Measurements from ENCODE around the gene ATP5ME.

Gene ATP5ME

GRCh38 chr4:663438-664428 is 10.3 kb downstream of the ATP5ME start:
- TF ChIP-seq RARB (CRISPR knock-in tag; IDR thresholded peaks at IDR 0.05) (no peak), PATZ1 (CRISPR knock-in tag; IDR thresholded peaks at IDR 0.05; ENCODE audit: borderline replicate concordance) (no peak), ZNF70 (CRISPR knock-in tag; IDR thresholded peaks at IDR 0.05) (peak; percentile 77), ISL1 (CRISPR knock-in tag; IDR thresholded peaks at IDR 0.05) (no peak), CSDC2 (CRISPR knock-in tag; IDR thresholded peaks at IDR 0.05) (no peak), POU6F1 (CRISPR knock-in tag; IDR thresholded peaks at IDR 0.05; ENCODE audit: borderline replicate concordance, low read depth) (no peak), ZNF8 (CRISPR knock-in tag; IDR thresholded peaks at IDR 0.05) (no peak), TOX (CRISPR knock-in tag; IDR thresholded peaks at IDR 0.05; ENCODE audit: borderline replicate concordance) (no peak), ZFP30 (CRISPR knock-in tag; IDR thresholded peaks at IDR 0.05) (no peak)

GRCh38 chr4:663046-663437 is 11.0 kb downstream of the ATP5ME start:
- no peak for TF ChIP-seq TCF4 (CRISPR knock-in tag; IDR thresholded peaks at IDR 0.05; ENCODE audit: borderline replicate concordance)
- TF ChIP-seq ZNF565 (CRISPR knock-in tag; conservative IDR thresholded peaks at IDR 0.05; ENCODE audit: low read depth): no peak
- TF ChIP-seq OSR1 (CRISPR knock-in tag; IDR thresholded peaks at IDR 0.05): no peak
- TF ChIP-seq ARNTL (CRISPR knock-in tag; IDR thresholded peaks at IDR 0.05; ENCODE audit: borderline replicate concordance, low read depth): no peak
- no peak for TF ChIP-seq ZFP3 (CRISPR knock-in tag; IDR thresholded peaks at IDR 0.05)
- no peak for TF ChIP-seq CSRNP3 (CRISPR knock-in tag; IDR thresholded peaks at IDR 0.05)
- TF ChIP-seq ISL1 (CRISPR knock-in tag; IDR thresholded peaks at IDR 0.05): no peak
- no peak for TF ChIP-seq ZFP30 (CRISPR knock-in tag; IDR thresholded peaks at IDR 0.05)
- TF ChIP-seq CSDC2 (CRISPR knock-in tag; IDR thresholded peaks at IDR 0.05): no peak
- TF ChIP-seq TSHZ2 (CRISPR knock-in tag; IDR thresholded peaks at IDR 0.05): no peak
- ATAC-seq: no peak

More at GRCh38 chr4:663438-664428, 10.3 kb downstream of the ATP5ME start:
- peak; percentile 61 for ATAC-seq

GRCh38 chr4:661881-662761 is 12.0 kb downstream of the ATP5ME start:
- ATAC-seq: no peak

More at GRCh38 chr4:661881-662761, 12.0 kb downstream of the ATP5ME start:
- no peak for TF ChIP-seq OSR1 (CRISPR knock-in tag; IDR thresholded peaks at IDR 0.05)
- no peak for TF ChIP-seq TOX (CRISPR knock-in tag; IDR thresholded peaks at IDR 0.05; ENCODE audit: borderline replicate concordance)
- no peak for TF ChIP-seq ZNF565 (CRISPR knock-in tag; conservative IDR thresholded peaks at IDR 0.05; ENCODE audit: low read depth)
- no peak for TF ChIP-seq CREB5 (CRISPR knock-in tag; IDR thresholded peaks at IDR 0.05; ENCODE audit: low read depth)
- TF ChIP-seq ISL1 (CRISPR knock-in tag; IDR thresholded peaks at IDR 0.05): no peak
- no peak for TF ChIP-seq POU6F1 (CRISPR knock-in tag; IDR thresholded peaks at IDR 0.05; ENCODE audit: borderline replicate concordance, low read depth)
- TF ChIP-seq ZNF8 (CRISPR knock-in tag; IDR thresholded peaks at IDR 0.05): no peak
- no peak for TF ChIP-seq ZFP30 (CRISPR knock-in tag; IDR thresholded peaks at IDR 0.05)

All from SK-N-SH treated with all-trans-retinoic acid at 6 μM for 48 hours (cell line).